Tibial nerve (tissue), 4 donors: ENCODE results near the gene SPAG8. TPM values are rescaled to one million over a fixed set of nuclear protein-coding genes. Genes with fewer than 3 reads are reported as not detected.

Source experiments
- DNase-seq, 2 donors: peaks; one replicate each; pipeline ENCODE4 v3.0.0-alpha.2; 2019; ENCODE audit warnings: low spot score in 2 of 2
- H3K27ac ChIP-seq, 4 donors: fragments of 200-600 bp; sonication (generic) in 3 of 4; one replicate each; pipeline ENCODE4 v1.5.1; 2017 to 2019; ENCODE audit warnings: mild to moderate bottlenecking in 1 of 4
- H3K27me3 ChIP-seq, 2 donors: fragments of 200-600 bp; sonication (generic) in 1 of 2; one replicate each; pipeline versions ENCODE4 v1.5.1 to v1.6.0; 2017 to 2019
- H3K36me3 ChIP-seq, 3 donors: fragments of 200-600 bp; sonication (generic); one replicate each; pipeline ENCODE4 v1.5.1; 2018 to 2019
- H3K4me1 ChIP-seq, 4 donors: fragments of 200-600 bp; sonication (generic) in 3 of 4; one replicate each; pipeline ENCODE4 v1.5.1; 2017 to 2019
- H3K4me3 ChIP-seq, 4 donors: fragments of 200-600 bp; sonication (generic) in 3 of 4; one replicate each; pipeline ENCODE4 v1.5.1; 2017 to 2019; ENCODE audit warnings: mild to moderate bottlenecking in 1 of 4, moderate library complexity in 1 of 4
- H3K9me3 ChIP-seq, 4 donors: fragments of 200-600 bp; sonication (generic) in 3 of 4; one replicate each; pipeline ENCODE4 v1.5.1; 2017 to 2019
- EP300 ChIP-seq, 2 donors: sonication (generic); formaldehyde crosslinking; IDR thresholded peaks; one replicate each; pipeline ENCODE4 v1.6.1; 2017; ENCODE audit warnings: antibody characterized with exemption in 2 of 2, mild to moderate bottlenecking in 1 of 2
- POLR2A ChIP-seq, 2 donors: fragments of 450-650 bp; IDR thresholded peaks; one replicate each; pipeline ENCODE4 v1.6.1; 2017; ENCODE audit warnings: antibody characterized with exemption in 2 of 2, mild to moderate bottlenecking in 2 of 2, moderate library complexity in 2 of 2
- WGBS, 2 donors: methylation state at CpG; one replicate each; pipeline ENCODE4 v1.1.5; 2018; 5-methylcytosine and 5-hydroxymethylcytosine counted together
- total RNA-seq, 4 donors: library from RNA; depleted of rRNA; stranded (reverse); fragments of >200 nt; gene quantifications; one replicate each; pipeline ENCODE4 v1.1.0, GENCODE V29; 2016
- TF ChIP-seq, protein P1 (sequence below), 5 experiments: fragments of 200-600 bp in 3 of 5; fragments of 450-650 bp in 2 of 5; sonication (generic) in 3 of 5; IDR thresholded peaks; one replicate each; pipeline ENCODE4 v1.5.1; 2016 to 2019; ENCODE audit warnings: antibody characterized with exemption in 5 of 5, mild to moderate bottlenecking in 3 of 5, moderate library complexity in 2 of 5

Gene SPAG8
- total RNA-seq, 4 donors from 2014 or later: 2.6 to 4.0 (median 3.5) TPM

GRCh38 chr9:35844628-35845270, 32.7 kb upstream of the SPAG8 start:
- DNase-seq: peak in 1 of 2 donors; percentile 59
- no peak overlapping the region for H3K4me3 ChIP-seq
- H3K27ac ChIP-seq: peak overlapping the region in 3 of 4 donors; percentile 29 to 53 (median 33)

GRCh38 chr9:35842795-35843194, 30.7 kb upstream of the SPAG8 start:
- Histone ChIP-seq H3K4me1 (peaks cover 0 to 39% (median 20%) of the 10 kb centered on the region in 4 donors), H3K4me3 (no peak overlapping the region), H3K27ac (no peak overlapping the region), H3K27me3 (no peaks in the 10 kb centered on the region), H3K36me3 (peaks cover 0 to 35% (median 0%) of the 10 kb centered on the region in 3 donors), H3K9me3 (no peaks in the 10 kb centered on the region)
- DNase-seq: no peak
- TF ChIP-seq, protein P1, sequence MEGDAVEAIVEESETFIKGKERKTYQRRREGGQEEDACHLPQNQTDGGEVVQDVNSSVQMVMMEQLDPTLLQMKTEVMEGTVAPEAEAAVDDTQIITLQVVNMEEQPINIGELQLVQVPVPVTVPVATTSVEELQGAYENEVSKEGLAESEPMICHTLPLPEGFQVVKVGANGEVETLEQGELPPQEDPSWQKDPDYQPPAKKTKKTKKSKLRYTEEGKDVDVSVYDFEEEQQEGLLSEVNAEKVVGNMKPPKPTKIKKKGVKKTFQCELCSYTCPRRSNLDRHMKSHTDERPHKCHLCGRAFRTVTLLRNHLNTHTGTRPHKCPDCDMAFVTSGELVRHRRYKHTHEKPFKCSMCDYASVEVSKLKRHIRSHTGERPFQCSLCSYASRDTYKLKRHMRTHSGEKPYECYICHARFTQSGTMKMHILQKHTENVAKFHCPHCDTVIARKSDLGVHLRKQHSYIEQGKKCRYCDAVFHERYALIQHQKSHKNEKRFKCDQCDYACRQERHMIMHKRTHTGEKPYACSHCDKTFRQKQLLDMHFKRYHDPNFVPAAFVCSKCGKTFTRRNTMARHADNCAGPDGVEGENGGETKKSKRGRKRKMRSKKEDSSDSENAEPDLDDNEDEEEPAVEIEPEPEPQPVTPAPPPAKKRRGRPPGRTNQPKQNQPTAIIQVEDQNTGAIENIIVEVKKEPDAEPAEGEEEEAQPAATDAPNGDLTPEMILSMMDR (IDR thresholded peaks at IDR 0.05): no peak
- TF ChIP-seq EP300 (IDR thresholded peaks at IDR 0.05) (no peak), POLR2A (IDR thresholded peaks at IDR 0.05) (no peak)
- WGBS, 2 donors: 72 to 82% methylated on average over 3 of the region's 3 CpGs

More at GRCh38 chr9:35844628-35845270, 32.7 kb upstream of the SPAG8 start:
- 29 to 33% methylated on average over 7 of the region's 7 CpGs for WGBS, 2 donors
- Histone ChIP-seq H3K9me3 (no peaks in the 10 kb centered on the region), H3K36me3 (peaks cover 0 to 53% (median 0%) of the 10 kb centered on the region in 3 donors), H3K27me3 (no peaks in the 10 kb centered on the region), H3K4me1 (peaks cover 0 to 42% (median 20%) of the 10 kb centered on the region in 4 donors)
- TF ChIP-seq POLR2A (IDR thresholded peaks at IDR 0.05): no peak
- peak in 1 of 2 donors; percentile 69 for TF ChIP-seq EP300 (IDR thresholded peaks at IDR 0.05)

- DNase-seq: no peak
- H3K36me3 ChIP-seq: peaks cover 0 to 28% (median 0%) of the 10 kb centered on the region in 3 donors
- peaks cover 0 to 39% (median 20%) of the 10 kb centered on the region in 4 donors for H3K4me1 ChIP-seq
- WGBS, 2 donors: 92 to 97% methylated on average over 16 to 17 of the region's 17 CpGs
- H3K27me3 ChIP-seq: no peaks in the 10 kb centered on the region
- H3K9me3 ChIP-seq: no peaks in the 10 kb centered on the region
- no peak overlapping the region for H3K4me3 ChIP-seq
- H3K27ac ChIP-seq: no peak overlapping the region
- TF ChIP-seq POLR2A (IDR thresholded peaks at IDR 0.05): no peak
- TF ChIP-seq, protein P1 (IDR thresholded peaks at IDR 0.05): no peak
- TF ChIP-seq EP300 (IDR thresholded peaks at IDR 0.05): no peak
Observed at GRCh38 chr9:35842020-35842745, 30.1 kb upstream of the SPAG8 start.

DNA sequence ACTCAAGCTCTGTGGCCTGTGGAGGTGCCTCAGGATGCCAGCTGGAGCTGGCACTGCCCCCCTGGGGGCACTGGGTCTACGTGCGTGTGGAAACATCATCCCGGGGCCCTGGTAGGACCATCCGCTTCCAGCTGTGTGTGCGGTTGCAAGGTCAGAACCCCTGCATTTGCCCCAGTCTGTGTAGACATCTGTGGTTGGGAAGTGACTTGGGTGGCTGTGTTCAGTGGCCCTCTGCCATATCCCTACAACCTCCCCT, 29.5 kb upstream of the SPAG8 start:
- H3K4me1 ChIP-seq: peaks cover 0 to 39% (median 19%) of the 10 kb centered on the region in 4 donors
- 66 to 79% methylated on average over 5 of the region's 5 CpGs for WGBS, 2 donors
- H3K9me3 ChIP-seq: no peaks in the 10 kb centered on the region
- H3K27me3 ChIP-seq: no peaks in the 10 kb centered on the region
- peaks cover 0 to 22% (median 0%) of the 10 kb centered on the region in 3 donors for H3K36me3 ChIP-seq
- no peak overlapping the region for H3K4me3 ChIP-seq
- DNase-seq: no peak
- no peak overlapping the region for H3K27ac ChIP-seq
- no peak for TF ChIP-seq POLR2A (IDR thresholded peaks at IDR 0.05)
- TF ChIP-seq, protein P1 (IDR thresholded peaks at IDR 0.05): no peak

GRCh38 chr9:35840881-35841644, 29.0 kb upstream of the SPAG8 start:
- DNase-seq: no peak
- TF ChIP-seq, protein P1 (IDR thresholded peaks at IDR 0.05): no peak
- TF ChIP-seq POLR2A (IDR thresholded peaks at IDR 0.05) (no peak), EP300 (IDR thresholded peaks at IDR 0.05) (no peak)
- H3K9me3 ChIP-seq: no peaks in the 10 kb centered on the region
- H3K4me3 ChIP-seq: no peak overlapping the region
- no peaks in the 10 kb centered on the region for H3K27me3 ChIP-seq
- no peak overlapping the region for H3K27ac ChIP-seq
- peaks cover 0 to 35% (median 15%) of the 10 kb centered on the region in 4 donors for H3K4me1 ChIP-seq
- 89 to 90% methylated on average over 15 of the region's 15 CpGs for WGBS, 2 donors
- H3K36me3 ChIP-seq: peaks cover 0 to 17% (median 0%) of the 10 kb centered on the region in 3 donors
